Stimulated activated CD8-positive, alpha-beta memory T cell treated with anti-CD3 and anti-CD28 coated beads, Interleukin-12 subunit alpha, Interleukin-12 subunit beta, amount 100 ng/mL, for 24 hours (primary cell): ENCODE results near the gene CEP131.
A peak's percentile ranks its signal among the peaks of the same experiment; 100 is the strongest.

Experiments
- DNase-seq: peaks from one replicate; pipeline ENCODE4 v3.0.0-alpha.2; 2020; ENCODE audit errors: extremely low read depth

Gene CEP131

GRCh38 chr17:81251709-81252301, 29.0 kb upstream of the CEP131 start:
- DNase-seq, result no peak

GRCh38 chr17:81251094-81251708, 28.4 kb upstream of the CEP131 start:
- DNase-seq, result no peak

DNA sequence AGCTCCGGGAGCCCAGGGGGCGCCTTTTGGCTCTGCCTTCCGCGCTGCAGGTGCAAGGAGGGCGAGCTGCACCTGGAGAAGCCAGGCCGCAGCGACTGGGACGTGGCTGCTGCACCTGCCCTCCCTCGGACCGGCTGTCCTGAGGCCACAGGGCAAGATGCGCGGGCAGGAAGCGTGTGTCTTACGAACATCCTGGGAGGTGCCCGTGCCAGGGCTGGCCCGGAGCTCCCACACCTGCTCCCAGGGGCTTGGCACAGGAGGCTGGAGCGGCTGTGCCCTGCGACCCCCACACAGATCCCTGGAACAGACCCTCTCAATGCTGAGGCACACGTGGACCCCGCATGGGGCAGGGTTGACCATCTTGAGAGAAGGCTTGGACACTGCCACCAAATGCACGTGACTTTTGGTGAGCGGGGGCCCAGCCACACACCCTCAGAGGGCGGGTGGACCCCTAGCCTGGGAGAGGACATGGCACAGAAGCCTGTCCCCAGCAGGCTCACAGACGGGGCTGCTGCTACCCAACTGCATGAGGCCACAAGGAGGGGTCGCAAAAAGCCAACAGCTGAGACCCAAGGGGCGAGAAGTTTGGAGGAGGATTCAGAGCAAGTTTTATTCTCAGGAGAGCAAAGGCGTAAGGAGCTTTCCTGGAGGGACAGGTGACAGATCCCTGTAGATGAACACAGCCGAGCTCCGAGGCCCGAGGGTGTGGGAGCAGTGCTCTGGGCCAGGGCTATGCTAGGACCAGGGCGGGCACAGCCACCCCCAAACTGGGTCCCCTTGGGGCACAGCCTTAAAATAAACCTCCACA, 27.7 kb upstream of the CEP131 start:
- no peak for DNase-seq

GRCh38 chr17:81249223-81250040, 26.7 kb upstream of the CEP131 start:
- no peak for DNase-seq

DNA sequence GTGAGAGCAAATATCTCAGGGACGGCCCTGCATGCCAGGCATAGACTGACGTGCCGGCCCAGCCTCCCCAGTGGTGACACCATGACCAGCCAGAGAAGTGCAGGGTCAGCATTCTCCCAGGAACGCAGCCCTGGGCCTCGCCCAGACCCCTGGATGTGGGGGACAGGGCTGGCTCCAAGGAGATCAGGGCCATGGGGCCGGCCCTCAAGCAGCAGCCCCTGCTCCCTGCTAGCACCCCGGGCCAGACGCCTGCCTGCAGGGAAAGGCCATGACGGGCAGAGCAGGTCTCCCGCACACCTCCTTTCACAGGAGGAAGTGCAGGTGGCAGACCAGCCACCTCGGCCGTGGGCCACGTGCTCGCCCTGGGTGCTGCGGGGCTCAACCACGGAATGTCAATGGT, 25.9 kb upstream of the CEP131 start:
- no peak for DNase-seq

DNA sequence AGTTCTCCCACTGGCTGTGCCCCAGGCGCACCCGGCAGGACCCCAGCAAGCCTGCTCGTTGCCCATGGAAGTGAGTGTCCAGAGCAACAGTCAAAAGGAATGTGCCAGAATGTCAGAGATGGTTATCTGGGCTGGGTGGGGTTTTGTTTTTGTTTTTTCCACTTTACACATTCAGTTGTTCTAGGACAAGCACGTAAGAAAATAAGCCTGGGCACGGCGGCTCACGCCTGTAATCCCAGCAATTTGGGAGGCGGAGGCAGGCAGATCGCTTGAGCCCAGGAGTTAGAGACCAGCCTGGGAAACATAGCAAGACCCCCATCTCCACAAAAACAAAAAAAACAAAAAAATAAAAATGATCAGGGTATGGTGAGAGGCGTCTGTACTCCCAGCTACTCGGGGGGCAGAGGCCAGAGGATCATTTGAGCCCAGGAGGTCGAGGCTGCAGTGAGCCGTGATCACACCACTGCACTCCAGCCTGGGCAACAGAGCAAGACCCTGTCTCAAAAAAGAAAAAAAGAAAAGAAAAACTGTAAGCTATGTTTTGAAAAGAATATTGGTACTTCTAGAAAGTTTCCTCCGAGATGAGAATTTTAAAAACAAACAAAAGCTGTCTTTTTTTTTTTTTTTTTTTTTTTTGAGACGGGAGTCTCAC, 24.7 kb upstream of the CEP131 start:
- DNase-seq, result no peak

DNA sequence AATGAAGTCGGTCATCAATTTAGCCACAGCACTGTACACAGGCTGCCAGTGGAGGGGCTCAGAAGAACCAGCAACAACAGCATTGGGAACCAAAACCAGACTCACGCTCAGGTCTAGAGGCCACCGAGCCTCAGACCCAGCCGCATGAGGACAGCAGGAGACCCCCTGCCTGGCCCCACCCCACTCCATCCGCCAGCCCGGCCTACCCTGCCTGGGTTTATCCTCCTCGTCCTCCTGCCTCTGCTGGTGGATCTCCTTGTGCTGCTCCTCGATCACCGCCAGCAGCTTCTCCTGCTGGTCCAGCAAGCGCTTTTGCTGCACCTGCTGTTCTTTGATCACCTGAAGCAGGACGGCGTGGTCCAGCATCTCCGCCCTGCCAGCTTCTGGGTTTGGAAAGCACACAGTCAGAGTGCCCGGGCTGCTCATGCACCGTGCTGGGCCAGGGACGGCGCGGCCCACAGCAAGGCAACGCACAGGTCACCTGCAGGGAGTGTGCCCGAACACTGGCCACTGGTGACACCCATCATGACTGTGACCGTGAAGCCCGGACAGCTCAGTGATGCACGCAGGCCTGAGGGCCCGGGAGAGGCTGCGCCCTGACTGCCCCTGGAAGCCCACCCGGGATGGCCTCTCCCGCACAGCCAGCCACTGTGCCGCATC, 24.0 kb upstream of the CEP131 start:
- DNase-seq, result no peak

DNA sequence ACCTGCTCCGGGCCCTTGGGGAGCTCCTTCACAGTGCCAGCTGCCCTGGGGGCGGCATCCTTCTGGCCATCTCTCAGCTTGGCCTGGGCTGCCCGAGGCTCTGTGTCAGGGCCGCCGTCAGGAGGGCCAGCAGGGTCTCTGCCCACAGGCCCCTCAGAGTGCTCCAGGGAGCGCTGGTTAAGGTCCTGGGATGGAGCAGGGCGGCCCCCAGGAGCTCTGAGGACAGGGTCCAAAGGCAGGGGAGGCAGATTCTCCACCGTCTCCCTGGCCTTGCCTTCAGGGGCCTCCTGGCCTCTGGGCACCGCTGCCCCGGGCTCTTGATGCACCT, 23.5 kb upstream of the CEP131 start:
- DNase-seq, result no peak

DNA sequence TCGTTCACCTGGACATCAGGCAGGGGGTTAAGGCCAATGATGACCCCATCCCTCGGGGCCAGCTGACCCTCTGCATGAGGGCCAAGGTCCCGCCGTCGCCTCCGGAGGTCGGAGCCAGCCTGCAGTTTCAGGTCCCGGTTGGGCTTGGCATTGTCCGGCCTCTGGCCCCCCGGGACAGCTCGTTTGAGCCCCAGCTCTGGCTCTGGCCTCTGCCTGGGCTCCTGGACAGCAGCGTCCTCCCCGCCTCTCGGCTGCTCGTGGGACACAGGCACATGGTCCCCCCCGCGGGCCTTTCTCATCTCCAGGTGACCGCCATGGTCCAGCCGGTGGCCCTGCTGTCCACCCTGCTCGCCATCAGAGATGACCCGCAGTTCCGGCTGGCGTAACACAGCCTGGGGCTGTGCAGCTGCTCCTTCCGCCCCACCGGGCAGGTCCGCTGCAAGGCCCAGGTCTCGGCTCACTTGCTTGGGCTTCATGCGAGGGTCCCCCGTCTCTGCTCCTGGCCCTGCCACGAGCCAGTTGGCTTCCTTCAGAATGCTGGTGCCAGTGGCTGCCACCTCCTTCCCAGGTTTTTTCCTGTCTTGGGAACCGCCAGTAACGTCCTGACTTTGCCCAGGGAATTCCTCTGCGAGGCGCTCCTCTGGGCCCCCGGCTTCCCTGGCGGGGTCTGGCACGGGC, 23.0 kb upstream of the CEP131 start:
- DNase-seq, result no peak

DNA sequence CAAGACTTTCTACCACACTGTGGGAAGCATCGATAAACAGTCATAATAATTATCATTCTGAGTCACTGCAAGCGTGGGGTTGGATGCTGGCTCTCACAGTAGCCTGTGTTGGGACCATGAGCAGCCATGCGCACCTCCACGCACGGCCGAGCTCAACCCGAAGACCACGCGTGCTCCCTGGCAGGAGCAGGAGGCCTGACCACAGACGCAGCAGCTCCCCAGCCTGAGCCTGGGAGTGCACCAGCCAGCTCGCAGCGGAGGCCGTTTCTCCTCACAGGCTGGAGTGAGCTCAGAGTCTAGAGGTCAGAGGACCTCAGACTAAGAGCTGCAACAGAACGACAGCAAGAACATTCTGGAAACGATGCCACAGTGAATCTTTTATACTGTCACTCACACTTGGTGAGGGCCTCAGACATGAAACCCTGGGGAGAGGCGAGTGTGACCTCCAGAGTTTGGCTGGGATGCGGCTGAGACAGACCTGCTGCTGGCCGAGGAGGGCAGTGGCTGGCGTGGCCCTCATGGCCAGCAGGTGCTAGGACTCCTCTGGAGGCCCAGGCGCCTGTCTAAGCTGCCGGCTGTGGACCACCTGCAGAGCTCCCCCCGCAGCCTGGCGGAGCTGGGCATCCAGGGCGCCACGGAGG, 22.4 kb upstream of the CEP131 start:
- DNase-seq, result no peak

- no peak for DNase-seq
These were observed 21.7 kb upstream of the CEP131 start for GRCh38 chr17:81244358-81245023.

- DNase-seq, result no peak
These were observed 20.5 kb upstream of the CEP131 start for GRCh38 chr17:81243333-81243664.

- DNase-seq, result no peak
These were observed 19.9 kb upstream of the CEP131 start for GRCh38 chr17:81242421-81243332.

DNA sequence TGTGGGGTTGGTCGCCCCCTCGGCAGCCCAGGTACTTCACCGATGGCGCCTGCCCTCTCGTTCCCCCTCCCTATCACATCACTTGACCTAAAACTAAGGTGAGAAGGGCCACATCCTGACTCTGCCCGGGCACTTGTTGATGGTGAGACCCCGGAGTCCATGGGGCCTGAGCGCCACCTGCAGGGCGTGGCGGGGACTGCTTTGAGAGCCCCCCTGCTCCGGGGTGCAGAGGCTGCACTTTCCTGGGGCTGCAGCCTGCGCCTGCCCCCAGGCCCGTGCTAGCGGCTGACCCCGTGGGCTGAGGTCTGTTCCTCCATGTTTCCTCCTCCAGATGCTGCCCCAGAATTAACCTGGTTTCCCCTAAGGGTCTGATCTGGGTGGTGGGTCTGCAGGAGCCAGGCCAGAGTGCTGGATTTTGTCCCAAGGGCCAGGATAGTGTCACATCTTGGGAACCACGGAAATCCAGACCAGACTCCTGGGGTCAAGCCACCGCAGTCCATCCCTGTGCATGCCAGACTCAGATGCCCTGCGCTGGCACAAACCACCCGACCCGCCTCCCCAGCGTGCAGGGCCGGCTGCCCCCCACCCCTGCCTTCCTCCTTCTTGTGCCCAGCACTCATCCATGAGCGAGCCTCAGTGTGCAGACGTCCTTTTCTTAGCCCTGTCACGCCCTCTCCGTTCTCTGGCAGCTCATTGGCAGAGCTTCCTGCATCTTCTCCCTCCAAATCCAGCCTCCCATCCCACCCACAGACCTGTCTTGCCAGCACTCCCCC, 19.1 kb upstream of the CEP131 start:
- DNase-seq, result peak; percentile 27

DNA sequence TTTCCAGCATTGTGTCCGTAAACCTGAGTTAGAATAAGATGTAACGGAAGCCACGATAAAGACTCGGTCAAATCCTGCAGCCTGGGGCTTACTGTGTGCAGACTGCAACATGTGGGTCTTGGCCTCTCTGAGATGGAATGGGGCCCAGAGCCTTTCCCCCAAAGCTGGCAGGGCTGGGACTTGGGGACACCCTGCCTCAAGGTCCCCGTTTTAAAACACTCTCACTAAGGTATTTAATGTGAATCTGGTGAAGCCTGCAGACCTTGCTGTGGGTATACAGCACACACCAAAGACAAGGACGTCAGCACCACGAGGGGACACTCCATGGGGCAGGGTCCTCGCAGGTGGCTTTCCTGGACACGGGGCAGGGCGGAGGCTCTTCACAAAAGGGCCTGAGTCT, 18.4 kb upstream of the CEP131 start:
- DNase-seq, result no peak

DNA sequence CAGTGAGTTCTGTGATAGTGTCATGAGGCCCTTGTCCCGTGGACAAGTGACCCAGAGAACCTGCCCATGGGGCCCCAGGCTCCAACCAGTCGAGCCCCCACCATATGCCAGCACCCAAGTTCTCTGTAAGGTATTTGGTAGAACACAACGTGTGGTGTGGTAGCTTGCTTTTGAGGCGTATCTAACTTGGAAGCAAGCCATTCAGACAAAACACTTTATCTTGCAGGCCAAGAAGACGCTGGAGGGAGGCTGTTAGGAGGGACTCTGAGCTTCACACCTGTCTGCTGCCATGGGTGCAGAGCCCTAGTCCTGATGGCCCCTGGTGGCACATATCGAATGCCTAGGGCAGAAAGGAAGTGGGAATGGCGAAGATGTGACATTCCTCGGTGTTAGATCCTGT, 18.0 kb upstream of the CEP131 start:
- no peak for DNase-seq

DNA sequence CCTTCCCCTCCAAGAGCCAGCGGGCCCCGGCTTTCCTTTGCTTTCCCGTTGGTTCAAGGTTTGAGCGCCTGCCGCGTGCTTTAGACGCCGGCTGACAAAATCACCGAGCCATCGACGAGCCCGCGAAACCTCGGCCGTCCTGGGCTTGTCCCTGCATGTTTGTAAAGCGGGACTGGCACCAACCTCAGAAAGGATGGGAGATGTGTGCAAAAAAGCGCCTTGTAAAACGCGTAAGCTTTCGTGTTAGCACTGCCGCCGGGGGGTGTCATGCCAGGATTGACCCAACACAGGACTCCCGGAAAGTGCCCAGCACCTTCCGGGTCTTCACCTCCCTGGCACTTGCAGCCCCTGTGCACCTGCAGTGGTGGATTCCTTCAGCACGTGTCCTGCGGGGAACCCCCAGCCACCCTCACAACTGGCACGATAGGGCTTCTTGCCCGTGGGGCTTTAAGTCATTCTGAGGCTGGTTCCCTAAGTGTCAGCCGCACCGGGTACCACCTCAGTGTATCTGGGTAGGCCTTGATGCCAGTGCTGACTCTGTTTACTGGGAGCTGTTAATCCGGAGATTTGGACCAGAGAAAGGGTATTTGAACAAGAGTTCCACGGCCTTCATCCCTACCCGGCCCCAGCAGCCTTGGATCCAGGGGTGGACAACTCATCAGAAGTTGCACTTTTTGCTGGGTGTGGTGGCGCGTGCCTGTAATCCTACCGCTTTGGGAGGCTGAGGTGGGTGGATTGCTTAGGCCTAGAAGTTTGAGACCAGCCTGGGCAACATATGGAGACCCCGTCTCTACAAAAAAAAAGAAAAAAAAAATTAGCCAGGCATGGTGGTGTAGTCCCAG, 17.2 kb upstream of the CEP131 start:
- DNase-seq, result peak; percentile 15
